Kidney epithelial cell (primary cell): ENCODE data around the gene TM9SF1. TPM values are rescaled to one million over a fixed set of nuclear protein-coding genes. Genes with fewer than 3 reads are reported as not detected.
"Not testable (repeated sequence)": the region's sequence is repeated elsewhere in the genome, so short reads cannot be mapped to it uniquely, and the experiment has no call there.

Experiments
- DNase-seq: peaks from one replicate; pipeline ENCODE4 v3.0.0-alpha.2; 2010; ENCODE audit warnings: low read depth
- H3K27me3 ChIP-seq: 2 replicates; pipeline ENCODE4 v1.6.0; 2011; ENCODE audit warnings: low read length; ENCODE audit not compliant: control insufficient read depth, insufficient read depth
- H3K36me3 ChIP-seq: 2 replicates; pipeline ENCODE4 v1.5.1; 2011; ENCODE audit warnings: low read length; ENCODE audit not compliant: control insufficient read depth, insufficient read depth
- H3K4me3 ChIP-seq: 2 replicates; pipeline ENCODE4 v1.5.1; 2011; ENCODE audit warnings: low read depth, mild to moderate bottlenecking, control low read depth, low read length
- total RNA-seq: library from RNA; depleted of rRNA; stranded (reverse); fragments of >200 nt; gene quantifications from 2 replicates; pipeline ENCODE4 v1.2.3, GENCODE V29; 2015
- TF ChIP-seq, protein P1 (sequence below): IDR thresholded peaks from 2 replicates; pipeline ENCODE4 v1.5.1; 2011; ENCODE audit warnings: mild to moderate bottlenecking, moderate library complexity, low read length, control low read depth, inconsistent platforms; ENCODE audit not compliant: insufficient read depth, poor library complexity, severe bottlenecking

The TM9SF1 gene
- total RNA-seq, 1 donor from 2014 or later = 55.6 TPM

DNA sequence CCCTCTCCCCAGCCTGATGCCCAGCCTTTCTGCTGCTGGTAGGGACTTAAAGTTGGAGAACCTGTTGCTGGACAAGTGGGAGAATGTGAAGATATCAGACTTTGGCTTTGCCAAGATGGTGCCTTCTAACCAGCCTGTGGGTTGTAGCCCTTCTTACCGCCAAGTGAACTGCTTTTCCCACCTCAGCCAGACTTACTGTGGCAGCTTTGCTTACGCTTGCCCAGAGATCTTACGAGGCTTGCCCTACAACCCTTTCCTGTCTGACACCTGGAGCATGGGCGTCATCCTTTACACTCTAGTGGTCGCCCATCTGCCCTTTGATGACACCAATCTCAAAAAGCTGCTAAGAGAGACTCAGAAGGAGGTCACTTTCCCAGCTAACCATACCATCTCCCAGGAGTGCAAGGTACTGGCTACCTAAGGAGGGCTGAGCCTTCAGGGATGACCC lies 11.9 kb upstream of the TM9SF1 start:
- H3K27me3 ChIP-seq = no peaks in the 10 kb centered on the region
- DNase-seq = no peak
- TF ChIP-seq, protein P1, sequence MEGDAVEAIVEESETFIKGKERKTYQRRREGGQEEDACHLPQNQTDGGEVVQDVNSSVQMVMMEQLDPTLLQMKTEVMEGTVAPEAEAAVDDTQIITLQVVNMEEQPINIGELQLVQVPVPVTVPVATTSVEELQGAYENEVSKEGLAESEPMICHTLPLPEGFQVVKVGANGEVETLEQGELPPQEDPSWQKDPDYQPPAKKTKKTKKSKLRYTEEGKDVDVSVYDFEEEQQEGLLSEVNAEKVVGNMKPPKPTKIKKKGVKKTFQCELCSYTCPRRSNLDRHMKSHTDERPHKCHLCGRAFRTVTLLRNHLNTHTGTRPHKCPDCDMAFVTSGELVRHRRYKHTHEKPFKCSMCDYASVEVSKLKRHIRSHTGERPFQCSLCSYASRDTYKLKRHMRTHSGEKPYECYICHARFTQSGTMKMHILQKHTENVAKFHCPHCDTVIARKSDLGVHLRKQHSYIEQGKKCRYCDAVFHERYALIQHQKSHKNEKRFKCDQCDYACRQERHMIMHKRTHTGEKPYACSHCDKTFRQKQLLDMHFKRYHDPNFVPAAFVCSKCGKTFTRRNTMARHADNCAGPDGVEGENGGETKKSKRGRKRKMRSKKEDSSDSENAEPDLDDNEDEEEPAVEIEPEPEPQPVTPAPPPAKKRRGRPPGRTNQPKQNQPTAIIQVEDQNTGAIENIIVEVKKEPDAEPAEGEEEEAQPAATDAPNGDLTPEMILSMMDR = no peak
- H3K36me3 ChIP-seq = no peaks in the 10 kb centered on the region
- H3K4me3 ChIP-seq = no peak overlapping the region

DNA sequence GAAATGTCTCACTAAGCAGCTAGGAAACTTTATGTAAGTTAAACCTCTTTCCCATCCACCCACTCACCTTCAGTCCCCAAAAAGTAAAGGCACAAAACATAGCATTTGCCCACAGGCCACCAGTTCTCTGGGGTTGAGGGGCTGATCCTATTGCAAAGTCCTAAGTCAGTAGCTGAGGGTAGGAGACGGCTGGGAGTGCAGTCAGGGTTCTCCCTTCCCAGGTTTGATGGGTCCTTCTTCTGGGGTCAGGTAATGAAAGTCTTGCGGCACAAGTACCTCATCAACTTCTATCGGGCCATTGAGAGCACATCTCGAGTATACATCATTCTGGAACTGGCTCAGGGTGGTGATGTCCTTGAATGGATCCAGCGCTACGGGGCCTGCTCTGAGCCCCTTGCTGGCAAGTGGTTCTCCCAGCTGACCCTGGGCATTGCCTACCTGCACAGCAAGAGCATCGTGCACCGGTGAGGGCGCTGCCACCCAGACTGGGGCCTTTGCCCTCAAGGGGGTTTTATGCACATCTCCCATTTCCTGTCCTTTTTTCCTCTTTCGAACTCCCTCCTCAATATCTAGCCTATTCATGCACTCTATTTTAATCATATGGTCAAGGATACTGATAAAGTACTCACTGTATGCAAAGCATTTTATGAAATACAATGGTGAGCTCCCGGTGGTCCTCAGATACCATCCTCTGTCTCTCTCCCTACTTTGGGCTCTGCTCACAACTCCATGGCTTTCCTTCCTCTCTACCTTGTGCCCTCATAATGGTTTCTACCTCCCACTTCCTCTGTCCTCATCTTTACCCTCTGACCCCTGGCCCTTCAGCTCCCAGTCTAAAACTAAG lies 11.2 kb upstream of the TM9SF1 start:
- TF ChIP-seq, protein P1 = no peak
- no peak overlapping the region for H3K4me3 ChIP-seq
- no peaks in the 10 kb centered on the region for H3K27me3 ChIP-seq
- DNase-seq = no peak
- H3K36me3 ChIP-seq = no peaks in the 10 kb centered on the region

DNA sequence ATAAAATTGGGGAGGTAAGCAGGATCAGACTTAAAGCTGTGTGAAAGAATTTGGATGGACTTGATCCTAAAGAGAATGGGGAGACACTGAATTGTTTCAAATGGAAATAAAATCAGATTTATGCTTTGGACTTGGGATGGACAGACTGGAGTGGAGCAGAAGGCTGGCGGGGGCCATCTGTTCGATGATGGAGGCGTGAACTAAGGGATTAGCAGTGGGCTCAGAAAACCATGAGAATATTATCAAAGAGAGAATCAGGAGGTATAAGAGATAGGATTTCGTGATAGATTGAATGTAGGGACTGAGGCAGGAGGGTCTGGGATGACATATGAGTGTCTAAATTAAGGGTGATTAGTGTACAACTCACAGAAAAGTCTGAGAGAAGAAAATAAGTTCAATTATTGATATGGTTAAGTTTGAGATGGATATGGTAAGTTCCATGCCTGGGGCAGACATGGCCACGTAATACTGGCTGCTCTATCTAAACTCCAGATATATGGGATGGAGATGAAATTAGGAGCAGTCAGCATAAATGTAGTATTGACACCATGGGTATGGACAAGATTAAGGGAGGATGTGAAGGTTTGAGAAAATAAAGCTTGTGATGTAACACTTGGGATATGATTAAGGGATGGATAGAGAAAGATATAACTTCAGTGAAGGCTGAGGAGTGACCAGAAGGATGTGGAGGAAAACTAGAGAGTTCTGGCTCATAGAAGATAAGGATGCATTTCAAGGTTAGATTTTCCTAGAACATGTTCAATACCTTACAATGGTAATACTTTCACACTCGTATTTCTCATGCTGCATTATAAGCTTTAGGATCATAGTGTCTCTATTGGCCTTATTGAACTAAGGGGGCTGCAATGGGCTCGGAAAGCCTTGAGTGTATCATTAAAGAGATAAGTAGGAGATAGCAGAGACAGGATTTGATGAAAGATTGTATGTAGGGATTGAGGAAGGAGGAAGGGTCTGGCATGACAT lies 9.2 kb upstream of the TM9SF1 start:
- Histone ChIP-seq H3K27me3 (no peaks in the 10 kb centered on the region), H3K4me3 (no peak overlapping the region), H3K36me3 (no peaks in the 10 kb centered on the region)
- TF ChIP-seq, protein P1 = no peak
- no peak for DNase-seq

DNA sequence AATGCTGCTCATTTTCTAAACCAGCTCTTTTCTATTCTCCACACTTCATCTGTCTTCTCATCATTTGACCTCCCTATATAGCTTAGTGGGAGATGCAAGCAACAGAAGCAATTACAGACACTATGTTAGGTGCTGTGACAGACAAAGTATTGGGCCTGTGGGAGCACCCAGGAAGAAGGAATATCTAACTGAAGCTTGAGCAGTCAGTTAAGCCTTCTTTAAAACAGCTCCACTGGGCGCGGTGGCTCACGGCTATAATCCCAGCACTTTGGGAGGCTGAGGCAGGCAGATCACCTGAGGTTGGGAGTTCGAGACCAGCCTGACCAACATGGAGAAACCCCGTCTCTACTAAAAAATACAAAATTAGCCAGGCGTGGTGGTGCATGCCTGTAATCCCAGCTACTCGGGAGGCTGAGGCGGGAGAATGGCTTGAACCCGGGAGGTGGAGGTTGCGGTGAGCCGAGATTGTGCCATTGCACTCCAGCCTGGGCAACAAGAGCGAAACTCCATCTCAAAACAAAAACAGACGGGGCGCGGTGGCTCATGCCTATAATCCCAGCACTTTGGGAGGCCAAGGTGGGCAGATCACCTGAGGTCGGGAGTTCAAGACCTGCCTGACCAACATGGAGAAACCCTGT lies 8.1 kb upstream of the TM9SF1 start:
- H3K27me3 ChIP-seq, DNase-seq, H3K36me3 ChIP-seq, H3K4me3 ChIP-seq: not testable (repeated sequence)

DNA sequence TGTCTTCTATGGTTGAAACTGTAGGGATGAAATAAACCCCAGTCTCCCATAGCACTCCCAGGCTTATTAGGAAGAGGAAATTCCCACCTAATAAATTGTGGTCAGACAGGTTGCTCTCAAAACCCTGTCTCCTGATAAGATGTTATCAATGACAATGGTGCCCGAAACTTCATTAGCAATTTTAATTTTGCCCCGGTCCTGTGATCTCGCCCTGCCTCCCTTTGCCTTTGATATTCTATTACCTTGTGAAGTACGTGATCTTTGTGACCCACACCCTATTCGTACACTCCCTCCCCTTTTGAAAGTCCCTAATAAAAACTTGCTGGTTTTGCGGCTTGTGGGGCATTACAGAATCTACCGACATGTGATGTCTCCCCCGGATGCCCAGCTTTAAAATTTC lies 7.3 kb upstream of the TM9SF1 start:
- H3K36me3 ChIP-seq, H3K27me3 ChIP-seq, H3K4me3 ChIP-seq, DNase-seq: not testable (repeated sequence)

DNA sequence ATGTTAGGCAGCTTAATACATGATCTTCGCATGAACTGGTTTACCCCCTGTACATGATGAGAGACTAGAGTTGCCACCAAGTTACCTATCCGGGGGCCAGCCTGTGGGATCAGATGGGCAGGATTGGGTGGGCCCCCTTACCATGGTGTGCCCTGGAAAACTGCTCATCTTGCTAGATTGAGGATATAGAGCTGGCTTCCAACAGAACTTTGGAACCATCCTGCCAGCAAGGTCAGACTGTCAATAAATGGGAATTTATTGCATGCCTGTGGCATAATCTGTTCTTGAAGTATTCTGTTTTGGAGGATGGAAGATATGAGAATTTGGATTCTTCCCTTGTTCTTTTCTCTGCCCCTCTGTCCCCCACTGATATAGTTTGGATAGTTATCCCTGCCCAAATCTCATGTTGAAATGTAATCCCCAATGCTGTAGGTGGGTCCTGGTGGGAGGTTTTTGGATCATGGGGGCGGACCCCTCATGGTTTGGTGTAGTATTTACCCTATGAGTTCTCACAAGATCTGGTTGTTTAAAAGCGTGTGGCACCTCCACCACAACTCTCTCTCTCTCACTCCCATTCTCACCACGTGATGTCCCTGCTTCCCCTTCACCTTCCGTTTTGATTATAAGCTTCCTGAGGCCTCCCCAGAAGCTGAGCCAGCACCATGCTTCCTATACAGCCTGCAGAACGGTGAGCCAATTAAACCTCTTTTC lies 3.7 kb upstream of the TM9SF1 start:
- TF ChIP-seq, protein P1 = no peak
- H3K36me3 ChIP-seq = peaks cover 1% of the 10 kb centered on the region
- no peak for DNase-seq
- H3K27me3 ChIP-seq = no peaks in the 10 kb centered on the region
- H3K4me3 ChIP-seq = no peak overlapping the region
